IMR-90 (cell line): ENCODE results near the gene ANXA8. TPM values are rescaled to one million over a fixed set of nuclear protein-coding genes. Genes with fewer than 3 reads are reported as not detected.

Experiments
- ATAC-seq: fragments of 200-7000 bp; cut with Tn5 transposase; 2 replicates; pipeline ENCODE4 v1.9.1; 2020; ENCODE audit warnings: low read depth, mild to moderate bottlenecking, moderate library complexity
- BruUV-seq: library from RNA; stranded (reverse); fragments of 400-500 nt; replicated peaks from 2 replicates; lab custom pipeline; 2021; lab: Mats Ljungman, UMichigan
- CTCF ChIA-PET: fragments of 300-600 bp; formaldehyde crosslinking; extraction: SDS; loops from one replicate; lab custom pipeline; 2021; ENCODE audit warnings: antibody characterized with exemption; lab: Yijun Ruan, JAX
- POLR2A ChIA-PET: fragments of 300-600 bp; sonication (Branson Sonifier 250); formaldehyde crosslinking; loops from one replicate; lab custom pipeline; 2022; ENCODE audit warnings: antibody characterized with exemption; ENCODE audit not compliant: unreplicated experiment; lab: Charles Lee
- DNase-seq: peaks from one replicate; pipeline ENCODE4 v3.0.0; 2013
- H2AFZ ChIP-seq: replicated peaks from 2 replicates; pipeline ENCODE3; 2013; ENCODE audit warnings: low read length, mild to moderate bottlenecking; ENCODE audit not compliant: poor library complexity
- H2AK5ac ChIP-seq: 2 replicates; pipeline ENCODE4 v1.6.1; 2013; ENCODE audit warnings: low read depth, low read length, inconsistent platforms
- H2AK9ac ChIP-seq: replicated peaks from 2 replicates; pipeline ENCODE3; 2013; ENCODE audit warnings: mild to moderate bottlenecking, low read depth, low read length, moderate library complexity; ENCODE audit not compliant: poor library complexity
- H2BK120ac ChIP-seq: 2 replicates; pipeline ENCODE4 v1.6.1; 2013; ENCODE audit warnings: low read depth, low read length, inconsistent platforms
- H2BK15ac ChIP-seq: 3 replicates; pipeline ENCODE4 v1.6.1; 2013; ENCODE audit warnings: low read depth, low read length, inconsistent platforms
- H2BK20ac ChIP-seq: 2 replicates; pipeline ENCODE4 v1.6.1; 2013; ENCODE audit warnings: low read depth, mild to moderate bottlenecking, inconsistent platforms, low read length, moderate library complexity
- H2BK5ac ChIP-seq: 2 replicates; pipeline ENCODE4 v1.6.1; 2013; ENCODE audit warnings: mild to moderate bottlenecking, low read depth, low read length, inconsistent platforms; ENCODE audit not compliant: poor library complexity, severe bottlenecking
- H3K14ac ChIP-seq: replicated peaks from 2 replicates; pipeline ENCODE4 v1.6.1; 2013; ENCODE audit warnings: low read depth, low read length, inconsistent platforms
- H3K18ac ChIP-seq: 2 replicates; pipeline ENCODE4 v1.6.1; 2013; ENCODE audit warnings: low read depth, low read length, control low read depth
- H3K23ac ChIP-seq: 2 replicates; pipeline ENCODE4 v1.6.1; 2013; ENCODE audit warnings: low read depth, low read length, inconsistent platforms
- H3K27ac ChIP-seq: 2 replicates; pipeline ENCODE4 v1.5.1; 2013; ENCODE audit warnings: mild to moderate bottlenecking, control low read depth, low read length; ENCODE audit not compliant: insufficient read depth
- H3K27me3 ChIP-seq: 2 replicates; pipeline ENCODE4 v1.6.1; 2013; ENCODE audit warnings: low read length; ENCODE audit not compliant: control insufficient read depth, insufficient read depth
- H3K36me3 ChIP-seq: 2 replicates; pipeline ENCODE4 v1.6.1; 2013; ENCODE audit warnings: low read length, mixed read lengths; ENCODE audit not compliant: control insufficient read depth, insufficient read depth
- H3K4ac ChIP-seq: 2 replicates; pipeline ENCODE4 v1.6.1; 2013; ENCODE audit warnings: low read depth, low read length, inconsistent platforms
- H3K4me1 ChIP-seq: 2 replicates; pipeline ENCODE4 v1.6.1; 2013; ENCODE audit warnings: low read length, mixed read lengths; ENCODE audit not compliant: control insufficient read depth, insufficient read depth
- H3K4me2 ChIP-seq: 2 replicates; pipeline ENCODE4 v1.6.1; 2013; ENCODE audit warnings: low read depth, mild to moderate bottlenecking, control low read depth, low read length, moderate library complexity
- H3K4me3 ChIP-seq: 2 replicates; pipeline ENCODE4 v1.5.1; 2013; ENCODE audit warnings: low read depth, mild to moderate bottlenecking, control low read depth, low read length, moderate library complexity; ENCODE audit not compliant: insufficient read depth
- H3K56ac ChIP-seq: 2 replicates; pipeline ENCODE4 v1.6.1; 2013; ENCODE audit warnings: low read length, inconsistent platforms; ENCODE audit not compliant: insufficient read depth; ENCODE audit errors: extremely low read depth
- H3K79me1 ChIP-seq, 2 experiments: 2 replicates each; pipeline ENCODE4 v1.6.1; 2013; ENCODE audit warnings: low read length in 2 of 2, inconsistent platforms in 1 of 2, low read depth in 1 of 2
- H3K9ac ChIP-seq: 2 replicates; pipeline ENCODE4 v1.6.1; 2013; ENCODE audit warnings: low read depth, low read length, control low read depth
- H3K9me1 ChIP-seq: 2 replicates; pipeline ENCODE4 v1.6.1; 2013; ENCODE audit warnings: low read length, inconsistent platforms; ENCODE audit not compliant: insufficient read depth
- H3K9me3 ChIP-seq: 2 replicates; pipeline ENCODE4 v1.6.1; 2013; ENCODE audit warnings: low read length; ENCODE audit not compliant: control insufficient read depth, insufficient read depth
- H4K20me1 ChIP-seq: 2 replicates; pipeline ENCODE4 v1.6.1; 2013; ENCODE audit warnings: low read length, inconsistent platforms; ENCODE audit not compliant: insufficient read depth
- H4K5ac ChIP-seq: 2 replicates; pipeline ENCODE4 v1.6.1; 2013; ENCODE audit warnings: mild to moderate bottlenecking, low read depth, low read length, control low read depth
- H4K8ac ChIP-seq, 2 experiments: 2 replicates each; pipeline ENCODE4 v1.6.1; 2013; ENCODE audit warnings: low read depth in 2 of 2, low read length in 2 of 2, control low read depth in 1 of 2, inconsistent platforms in 1 of 2
- H4K91ac ChIP-seq: 2 replicates; pipeline ENCODE4 v1.6.1; 2013; ENCODE audit warnings: low read depth, low read length, inconsistent platforms; ENCODE audit not compliant: insufficient read depth
- BHLHE40 ChIP-seq: fragments of 150-350 bp; IDR thresholded peaks from 2 replicates; pipeline ENCODE4 v1.6.1; 2016; ENCODE audit warnings: mild to moderate bottlenecking, low read depth, low read length
- CEBPB ChIP-seq: IDR thresholded peaks from 2 replicates; pipeline ENCODE4 v1.6.1; 2012; ENCODE audit warnings: low read depth, low read length, improper control_type of control experiment
- CHD1 ChIP-seq: IDR thresholded peaks from 2 replicates; pipeline ENCODE4 v1.6.1; 2012; ENCODE audit warnings: low read depth, low read length, improper control_type of control experiment
- CTCF ChIP-seq: conservative IDR thresholded peaks from 2 replicates; pipeline ENCODE4 v1.5.1; 2012; ENCODE audit warnings: mild to moderate bottlenecking, low read depth, low read length, improper control_type of control experiment
- FOS ChIP-seq: fragments of 150-350 bp; IDR thresholded peaks from 2 replicates; pipeline ENCODE4 v1.6.1; 2016; ENCODE audit warnings: low read depth, low read length
- MAFK ChIP-seq: IDR thresholded peaks from 2 replicates; pipeline ENCODE4 v1.6.1; 2012; ENCODE audit warnings: low read depth, low read length, improper control_type of control experiment
- MAZ ChIP-seq: IDR thresholded peaks from 2 replicates; pipeline ENCODE4 v1.6.1; 2012; ENCODE audit warnings: low read depth, mild to moderate bottlenecking, low read length, improper control_type of control experiment, moderate library complexity, borderline replicate concordance
- MXI1 ChIP-seq: IDR thresholded peaks from 2 replicates; pipeline ENCODE4 v1.6.1; 2012; ENCODE audit warnings: low read depth, mild to moderate bottlenecking, low read length, moderate library complexity, borderline replicate concordance
- NFE2L2 ChIP-seq: fragments of 150-350 bp; IDR thresholded peaks from 2 replicates; pipeline ENCODE4 v1.6.1; 2016; ENCODE audit warnings: low read depth, mild to moderate bottlenecking, low read length
- POLR2A ChIP-seq: IDR thresholded peaks from 2 replicates; pipeline ENCODE4 v1.6.1; 2012; ENCODE audit warnings: mild to moderate bottlenecking, low read depth, low read length
- RAD21 ChIP-seq: IDR thresholded peaks from 2 replicates; pipeline ENCODE4 v1.6.1; 2012; ENCODE audit warnings: low read length, improper control_type of control experiment
- RCOR1 ChIP-seq: IDR thresholded peaks from 2 replicates; pipeline ENCODE4 v1.6.1; 2012; ENCODE audit warnings: mild to moderate bottlenecking, low read length, improper control_type of control experiment; ENCODE audit not compliant: insufficient replicate concordance
- RFX5 ChIP-seq: IDR thresholded peaks from 2 replicates; pipeline ENCODE4 v1.8.0; 2012; ENCODE audit warnings: low read depth, mild to moderate bottlenecking, low read length, moderate library complexity
- SMC3 ChIP-seq: fragments of 150-350 bp; IDR thresholded peaks from 2 replicates; pipeline ENCODE4 v1.6.1; 2016; ENCODE audit warnings: low read depth, mild to moderate bottlenecking, antibody characterized with exemption, low read length, moderate library complexity
- USF2 ChIP-seq: fragments of 150-350 bp; IDR thresholded peaks from 2 replicates; pipeline ENCODE4 v1.6.1; 2017; ENCODE audit warnings: mild to moderate bottlenecking, antibody characterized with exemption, low read length, low read depth
- WGBS, 2 experiments: methylation state at CpG; one replicate each; pipeline versions ENCODE4 v1.1.5 to v1.1.7; 2013; ENCODE audit warnings: missing lambda C conversion rate in 2 of 2; ENCODE audit not compliant: insufficient read length in 1 of 2; ENCODE audit errors: extremely low coverage in 2 of 2; 5-methylcytosine and 5-hydroxymethylcytosine counted together
- dilution Hi-C: fragments of 300-500 bp; cut with HindIII; formaldehyde crosslinking; loops from one replicate; pipeline ENCODE4 v1.14.3; 2018; ENCODE audit warnings: low sequenced_read_pairs; ENCODE audit not compliant: unreplicated experiment
- in situ Hi-C: fragments of 300-500 bp; cut with MboI; formaldehyde crosslinking; loops from 3 replicates; pipeline ENCODE4 v1.14.3; 2019; ENCODE audit warnings: low sequenced_read_pairs, inconsistent platforms, mixed read lengths
- intact Hi-C: fragments of 100-400 bp; cut with micrococcal nuclease; formaldehyde crosslinking; loops from 2 replicates; pipeline ENCODE4 v1.10.0; 2022
- polyA plus RNA-seq, 3 experiments: library from polyadenylated mRNA; depleted of rRNA; stranded (reverse); fragments of >200 nt; gene quantifications; 2 replicates each; pipeline ENCODE4 v1.2.3, GENCODE V29; 2012; ENCODE audit warnings: low replicate concordance in 1 of 3
- total RNA-seq: library from RNA; depleted of rRNA; stranded (reverse); fragments of >200 nt; gene quantifications from 2 replicates; pipeline ENCODE4 v1.2.3, GENCODE V29; 2012
- TF ChIP-seq, protein P1 (sequence below): fragments of 150-350 bp; IDR thresholded peaks from 2 replicates; pipeline ENCODE4 v1.6.1; 2016; ENCODE audit warnings: low read depth, mild to moderate bottlenecking, low read length, moderate library complexity, borderline replicate concordance

The ANXA8 gene
- total and polyA plus RNA-seq, 2 of the 4 experiments (the other 2 are of a cell fraction) = 0.90 to 1.1 TPM

DNA sequence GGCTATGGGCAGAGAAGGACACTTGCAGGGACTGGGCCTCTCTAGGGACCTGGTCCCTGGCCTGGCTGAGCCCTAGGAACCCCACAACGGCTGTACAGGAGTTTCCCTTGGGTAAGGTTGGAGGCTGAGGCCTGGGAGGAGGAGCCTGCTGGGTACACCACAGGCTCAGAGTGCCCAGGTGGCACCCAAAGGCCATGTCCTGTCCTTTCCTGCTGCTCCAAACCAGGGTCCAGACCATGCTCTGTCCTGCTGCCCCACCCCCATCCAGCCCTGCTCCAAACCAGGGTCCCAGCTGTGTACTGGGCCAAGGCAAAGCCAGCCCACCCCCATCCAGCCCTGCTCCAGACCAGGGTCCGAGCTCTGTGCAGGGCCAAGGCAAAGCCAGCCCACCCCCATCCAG, 64.5 kb downstream of the ANXA8 start:
- in situ Hi-C loops (loop anchor here (25.0 kb wide), 1 partner anchor 882 kb away; no protein-coding TSS in a partner anchor), intact Hi-C loops (no loop called here), dilution Hi-C loops (no loop called here)
- Histone ChIP-seq H2BK120ac (no peak overlapping the region), H3K9me1 (no peaks in the 10 kb centered on the region), H3K27me3 (peaks cover 38% of the 10 kb centered on the region), H4K5ac (no peak overlapping the region), H2AK9ac (no peak overlapping the region), H2AFZ (no peak overlapping the region), H4K8ac (no peak overlapping the region), H2BK20ac (no peak overlapping the region), H3K27ac (no peak overlapping the region), H3K79me1 (no peaks in the 10 kb centered on the region), H3K4ac (no peak overlapping the region), H3K56ac (no peak overlapping the region), H2BK15ac (no peak overlapping the region), H2AK5ac (no peak overlapping the region), H3K4me3 (no peak overlapping the region), H3K23ac (no peak overlapping the region), H3K9me3 (no peaks in the 10 kb centered on the region), H3K36me3 (no peaks in the 10 kb centered on the region), H3K18ac (no peak overlapping the region), H2BK5ac (no peak overlapping the region), H3K14ac (no peak overlapping the region), H3K4me2 (no peak overlapping the region), H4K20me1 (no peaks in the 10 kb centered on the region), H3K4me1 (peaks cover 8% of the 10 kb centered on the region), H3K9ac (no peak overlapping the region), H4K91ac (no peak overlapping the region)
- WGBS, 2 experiments = no CpG with 5 or more reads among the region's 2 CpGs
- TF ChIP-seq FOS (no peak), CHD1 (no peak), POLR2A (no peak), USF2 (no peak), MAFK (no peak), MXI1 (no peak), SMC3 (no peak), RAD21 (no peak), BHLHE40 (no peak), NFE2L2 (no peak), CEBPB (no peak), MAZ (no peak), CTCF (no peak), RCOR1 (no peak), RFX5 (no peak)
- TF ChIP-seq, protein P1, sequence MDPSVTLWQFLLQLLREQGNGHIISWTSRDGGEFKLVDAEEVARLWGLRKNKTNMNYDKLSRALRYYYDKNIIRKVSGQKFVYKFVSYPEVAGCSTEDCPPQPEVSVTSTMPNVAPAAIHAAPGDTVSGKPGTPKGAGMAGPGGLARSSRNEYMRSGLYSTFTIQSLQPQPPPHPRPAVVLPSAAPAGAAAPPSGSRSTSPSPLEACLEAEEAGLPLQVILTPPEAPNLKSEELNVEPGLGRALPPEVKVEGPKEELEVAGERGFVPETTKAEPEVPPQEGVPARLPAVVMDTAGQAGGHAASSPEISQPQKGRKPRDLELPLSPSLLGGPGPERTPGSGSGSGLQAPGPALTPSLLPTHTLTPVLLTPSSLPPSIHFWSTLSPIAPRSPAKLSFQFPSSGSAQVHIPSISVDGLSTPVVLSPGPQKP = no peak
- ATAC-seq (no peak), DNase-seq (no peak)
- no TSS peak for BruUV-seq
- CTCF ChIA-PET = no interaction called here
- POLR2A ChIA-PET = no interaction called here
